H1 (cell line): ENCODE measurements around the gene IFITM2. TPM values are rescaled to one million over a fixed set of nuclear protein-coding genes. Genes with fewer than 3 reads are reported as not detected.

Source experiments
- ASH2L ChIP-seq: fragments of 200-600, 300-600 bp; sonication (generic); IDR thresholded peaks from one replicate; pipeline ENCODE4 v1.7.1; 2017; ENCODE audit warnings: low read length
- CBX8 ChIP-seq: fragments of 300-800, 300-1000 bp; sonication (generic); IDR thresholded peaks from 2 replicates; pipeline ENCODE4 v1.7.1; 2016; ENCODE audit warnings: low read depth, low read length, borderline replicate concordance
- CREB1 ChIP-seq: IDR thresholded peaks from 2 replicates; pipeline ENCODE4 v1.6.1; 2012; ENCODE audit warnings: inconsistent platforms
- FOSL1 ChIP-seq: IDR thresholded peaks from 2 replicates; pipeline ENCODE4 v1.6.1; 2011; ENCODE audit warnings: mild to moderate bottlenecking, low read depth, low read length, moderate library complexity; ENCODE audit not compliant: insufficient read depth
- KDM1A ChIP-seq: fragments of 200-600, 300-600 bp; sonication (generic); IDR thresholded peaks from 2 replicates; pipeline ENCODE4 v1.7.1; 2016; ENCODE audit warnings: mild to moderate bottlenecking, low read length, borderline replicate concordance
- KDM5A ChIP-seq: fragments of 200-600 bp; IDR thresholded peaks from 2 replicates; pipeline ENCODE4 v1.7.1; 2012; ENCODE audit warnings: mild to moderate bottlenecking, low read length, inconsistent platforms, mixed read lengths
- NANOG ChIP-seq: IDR thresholded peaks from 2 replicates; pipeline ENCODE4 v1.6.1; 2011; ENCODE audit warnings: low read length, low read depth, mild to moderate bottlenecking, inconsistent platforms; ENCODE audit not compliant: insufficient read depth, poor library complexity, severe bottlenecking
- RFX5 ChIP-seq: IDR thresholded peaks from 2 replicates; pipeline ENCODE4 v1.6.1; 2011; ENCODE audit warnings: low read depth, low read length, improper control_type of control experiment, borderline replicate concordance
- SIRT6 ChIP-seq: IDR thresholded peaks from one replicate; pipeline ENCODE4 v1.7.1; 2012; ENCODE audit warnings: low read length, inconsistent platforms
- SP1 ChIP-seq: IDR thresholded peaks from 2 replicates; pipeline ENCODE4 v1.6.1; 2011; ENCODE audit warnings: low read depth, low read length
- ZNF274 ChIP-seq: IDR thresholded peaks from 2 replicates; pipeline ENCODE4 v1.7.0; 2012; ENCODE audit warnings: low read length, borderline replicate concordance; ENCODE audit errors: extremely low read depth
- polyA plus RNA-seq, 7 experiments: library from polyadenylated mRNA; depleted of rRNA in 3 of 7; stranded (reverse) in 5 of 7; unstranded in 2 of 7; fragments of >200 nt in 5 of 7; fragments of 200-250 nt in 2 of 7; gene quantifications; 1 replicate in 5 of 7; 2 replicates in 1 of 7; 4 replicates in 1 of 7; pipeline versions ENCODE4 v1.2.1 to v1.2.3, GENCODE V29; 2011 to 2013; ENCODE audit warnings: missing spikeins in 2 of 7, mixed read lengths in 2 of 7
- total RNA-seq: library from RNA; stranded (reverse); fragmentation: NEBNext Ultra II Directional; extraction: Animal tissue kit (Norgen Biotek cat#: 25700); gene quantifications from 2 replicates; pipeline ENCODE4 v1.2.1, GENCODE V29; 2021

The IFITM2 gene
- total and polyA plus RNA-seq, 2 of the 8 experiments (the other 6 are each of a cell fraction or from before 2014, with no cell fraction given): 399 to 764 TPM

- TF ChIP-seq KDM1A: no peak
- TF ChIP-seq SIRT6: no peak
- TF ChIP-seq RFX5: no peak
- TF ChIP-seq ASH2L: no peak
- no peak for TF ChIP-seq ZNF274
- no peak for TF ChIP-seq KDM5A
- TF ChIP-seq CREB1: no peak
- no peak for TF ChIP-seq SP1
- no peak for TF ChIP-seq NANOG
- no peak for TF ChIP-seq FOSL1
- no peak for TF ChIP-seq CBX8
These were observed 16.9 kb upstream of the IFITM2 start (continued) for GRCh38 chr11:290621-291231.
